Measurements from ENCODE around the gene ARHGEF2.

ARHGEF2 gene

GRCh38 chr1:155978325-155978972 lies at the start of gene ARHGEF2:
Gene ARHGEF2, minus strand, starts transcription at chr1:155978547. Its CDS starts 120 bp downstream, at chr1:155978427.
- Histone ChIP-seq H3K9me3 (ENCODE audit: control insufficient read depth in 1 of 2, low read length in 2 of 2) (no peaks in the 10 kb centered on the region), H3K36me3 (ENCODE audit: control insufficient read depth in 1 of 2, insufficient read depth in 2 of 2, low read length in 2 of 2) (peaks cover 0 to 6% of the 10 kb centered on the region in 2 donors), H3K27ac (ENCODE audit: low read depth, low read length) (peak within 1 kb of the TSS; percentile 88), H3K9ac (ENCODE audit: low read depth in 1 of 2, low read length in 2 of 2) (peak within 1 kb of the TSS; percentile 83 to 91), H3K4me3 (ENCODE audit: low read depth in 1 of 2, low read length in 2 of 2) (peak within 1 kb of the TSS; percentile 89 to 90), H3K27me3 (ENCODE audit: control insufficient read depth in 1 of 2, insufficient read depth in 2 of 2, low read length in 2 of 2) (no peaks in the 10 kb centered on the region), H3K4me1 (ENCODE audit: control insufficient read depth in 1 of 2, insufficient read depth in 2 of 2, low read length in 2 of 2) (peaks cover 70 to 86% of the 10 kb centered on the region in 2 donors)

DNA sequence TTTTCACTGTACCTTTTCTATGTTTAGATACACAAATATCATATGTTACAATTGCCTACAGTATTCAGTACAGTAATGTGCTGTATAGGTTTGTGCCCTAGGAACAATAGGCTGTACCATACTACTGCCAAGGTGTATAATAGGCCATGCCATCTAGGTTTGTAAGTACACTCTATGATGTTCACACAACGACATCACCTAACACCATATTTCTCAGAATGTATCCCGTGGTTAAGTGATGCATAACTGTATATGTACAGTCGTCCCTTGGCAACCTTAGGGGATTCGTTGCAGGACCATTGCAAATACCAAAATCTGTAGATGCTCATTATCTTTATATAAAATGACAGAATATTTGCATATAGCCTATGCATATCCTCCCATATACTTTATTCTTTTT lies 48.2 kb upstream of the ARHGEF2 start:
- Histone ChIP-seq H3K4me1 (ENCODE audit: control insufficient read depth in 1 of 2, insufficient read depth in 2 of 2, low read length in 2 of 2) (peaks cover 4 to 9% of the 10 kb centered on the region in 2 donors), H3K27ac (ENCODE audit: low read depth, low read length) (no peak overlapping the region), H3K27me3 (ENCODE audit: control insufficient read depth in 1 of 2, insufficient read depth in 2 of 2, low read length in 2 of 2) (no peaks in the 10 kb centered on the region), H3K36me3 (ENCODE audit: control insufficient read depth in 1 of 2, insufficient read depth in 2 of 2, low read length in 2 of 2) (no peaks in the 10 kb centered on the region), H3K4me3 (ENCODE audit: low read depth in 1 of 2, low read length in 2 of 2) (no peak overlapping the region), H3K9me3 (ENCODE audit: control insufficient read depth in 1 of 2, low read length in 2 of 2) (no peaks in the 10 kb centered on the region), H3K9ac (ENCODE audit: low read depth in 1 of 2, low read length in 2 of 2) (no peak overlapping the region)

- Histone ChIP-seq H3K9ac (ENCODE audit: low read depth in 1 of 2, low read length in 2 of 2) (no peak overlapping the region), H3K9me3 (ENCODE audit: control insufficient read depth in 1 of 2, low read length in 2 of 2) (no peaks in the 10 kb centered on the region), H3K27ac (ENCODE audit: low read depth, low read length) (no peak overlapping the region), H3K4me1 (ENCODE audit: control insufficient read depth in 1 of 2, insufficient read depth in 2 of 2, low read length in 2 of 2) (peaks cover 4 to 12% of the 10 kb centered on the region in 2 donors), H3K27me3 (ENCODE audit: control insufficient read depth in 1 of 2, insufficient read depth in 2 of 2, low read length in 2 of 2) (no peaks in the 10 kb centered on the region), H3K4me3 (ENCODE audit: low read depth in 1 of 2, low read length in 2 of 2) (peak overlapping the region; percentile 10 to 21), H3K36me3 (ENCODE audit: control insufficient read depth in 1 of 2, insufficient read depth in 2 of 2, low read length in 2 of 2) (no peaks in the 10 kb centered on the region)
Observed at GRCh38 chr1:156025876-156026275, 47.5 kb upstream of the ARHGEF2 start.

- Histone ChIP-seq H3K9me3 (ENCODE audit: control insufficient read depth in 1 of 2, low read length in 2 of 2) (no peaks in the 10 kb centered on the region), H3K4me1 (ENCODE audit: control insufficient read depth in 1 of 2, insufficient read depth in 2 of 2, low read length in 2 of 2) (peaks cover 9 to 19% of the 10 kb centered on the region in 2 donors), H3K4me3 (ENCODE audit: low read depth in 1 of 2, low read length in 2 of 2) (no peak overlapping the region), H3K27ac (ENCODE audit: low read depth, low read length) (no peak overlapping the region), H3K36me3 (ENCODE audit: control insufficient read depth in 1 of 2, insufficient read depth in 2 of 2, low read length in 2 of 2) (no peaks in the 10 kb centered on the region), H3K27me3 (ENCODE audit: control insufficient read depth in 1 of 2, insufficient read depth in 2 of 2, low read length in 2 of 2) (no peaks in the 10 kb centered on the region), H3K9ac (ENCODE audit: low read depth in 1 of 2, low read length in 2 of 2) (no peak overlapping the region)
Observed at GRCh38 chr1:156024801-156025200, 46.5 kb upstream of the ARHGEF2 start.

GRCh38 chr1:156021954-156022353 lies 43.6 kb upstream of the ARHGEF2 start:
- no peaks in the 10 kb centered on the region for H3K27me3 ChIP-seq (ENCODE audit: control insufficient read depth in 1 of 2, insufficient read depth in 2 of 2, low read length in 2 of 2)
- H3K4me1 ChIP-seq (ENCODE audit: control insufficient read depth in 1 of 2, insufficient read depth in 2 of 2, low read length in 2 of 2), result peaks cover 12 to 26% of the 10 kb centered on the region in 2 donors
- H3K9me3 ChIP-seq (ENCODE audit: control insufficient read depth in 1 of 2, low read length in 2 of 2), result no peaks in the 10 kb centered on the region

DNA sequence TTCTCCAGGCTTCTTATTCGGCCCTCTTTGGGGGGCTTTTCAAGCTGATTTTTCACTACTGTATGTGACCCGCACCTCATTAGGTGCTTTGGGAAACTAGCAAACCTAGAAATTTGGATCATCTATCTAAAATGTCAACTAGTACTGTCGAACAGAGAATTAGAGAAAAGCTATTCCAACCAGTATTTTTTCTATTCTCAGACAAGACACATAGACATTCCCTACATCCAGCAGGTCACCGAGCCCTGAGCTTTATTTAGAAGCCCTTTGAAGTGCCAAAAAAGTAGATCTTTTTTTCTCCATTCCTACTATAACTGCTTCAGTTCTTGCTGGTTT lies 42.7 kb upstream of the ARHGEF2 start:
- Histone ChIP-seq H3K9me3 (ENCODE audit: control insufficient read depth in 1 of 2, low read length in 2 of 2) (no peaks in the 10 kb centered on the region), H3K36me3 (ENCODE audit: control insufficient read depth in 1 of 2, insufficient read depth in 2 of 2, low read length in 2 of 2) (peaks cover 6 to 14% of the 10 kb centered on the region in 2 donors), H3K9ac (ENCODE audit: low read depth in 1 of 2, low read length in 2 of 2) (peak overlapping the region; percentile 63 to 76), H3K4me3 (ENCODE audit: low read depth in 1 of 2, low read length in 2 of 2) (peak overlapping the region; percentile 84 to 90), H3K27ac (ENCODE audit: low read depth, low read length) (no peak overlapping the region), H3K27me3 (ENCODE audit: control insufficient read depth in 1 of 2, insufficient read depth in 2 of 2, low read length in 2 of 2) (no peaks in the 10 kb centered on the region), H3K4me1 (ENCODE audit: control insufficient read depth in 1 of 2, insufficient read depth in 2 of 2, low read length in 2 of 2) (peaks cover 11 to 26% of the 10 kb centered on the region in 2 donors)

More at GRCh38 chr1:156021954-156022353, 43.6 kb upstream of the ARHGEF2 start:
- H3K4me3 ChIP-seq (ENCODE audit: low read depth in 1 of 2, low read length in 2 of 2), result no peak overlapping the region
- H3K9ac ChIP-seq (ENCODE audit: low read depth in 1 of 2, low read length in 2 of 2), result no peak overlapping the region
- no peak overlapping the region for H3K27ac ChIP-seq (ENCODE audit: low read depth, low read length)
- H3K36me3 ChIP-seq (ENCODE audit: control insufficient read depth in 1 of 2, insufficient read depth in 2 of 2, low read length in 2 of 2), result peaks cover 4 to 9% of the 10 kb centered on the region in 2 donors

- no peaks in the 10 kb centered on the region for H3K27me3 ChIP-seq (ENCODE audit: control insufficient read depth in 1 of 2, insufficient read depth in 2 of 2, low read length in 2 of 2)
- H3K4me3 ChIP-seq (ENCODE audit: low read depth in 1 of 2, low read length in 2 of 2), result peak within 1 kb of the TSS; percentile 84 to 90
- no peak within 1 kb of the TSS for H3K27ac ChIP-seq (ENCODE audit: low read depth, low read length)
Observed at GRCh38 chr1:156020293-156021092, 42.1 kb upstream of the ARHGEF2 start, which contains the start of gene SSR2. Gene SSR2, minus strand, starts transcription at chr1:156020951. Its CDS starts 784 bp downstream, at chr1:156020167.

DNA sequence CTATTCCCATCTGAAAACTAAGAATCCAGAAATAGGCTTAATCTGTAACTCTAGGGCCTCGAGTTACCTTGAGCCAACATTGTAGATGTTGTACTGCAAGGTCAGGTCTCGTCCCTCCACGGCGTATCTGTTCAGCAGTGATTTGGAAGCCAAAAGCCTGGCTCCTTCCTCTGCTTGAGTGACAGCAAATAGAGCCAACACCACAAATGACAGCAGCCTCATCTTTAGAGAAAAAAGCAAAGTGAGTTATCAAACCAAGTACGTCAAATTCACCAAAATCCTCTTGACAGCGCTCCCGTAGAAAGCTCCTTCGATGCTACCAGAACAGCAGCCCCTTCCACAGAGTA lies 41.6 kb upstream of the ARHGEF2 start:
- Histone ChIP-seq H3K27ac (ENCODE audit: low read depth, low read length) (no peak overlapping the region), H3K4me3 (ENCODE audit: low read depth in 1 of 2, low read length in 2 of 2) (peak overlapping the region; percentile 84 to 90), H3K9me3 (ENCODE audit: control insufficient read depth in 1 of 2, low read length in 2 of 2) (no peaks in the 10 kb centered on the region), H3K4me1 (ENCODE audit: control insufficient read depth in 1 of 2, insufficient read depth in 2 of 2, low read length in 2 of 2) (peaks cover 8 to 17% of the 10 kb centered on the region in 2 donors), H3K27me3 (ENCODE audit: control insufficient read depth in 1 of 2, insufficient read depth in 2 of 2, low read length in 2 of 2) (no peaks in the 10 kb centered on the region), H3K36me3 (ENCODE audit: control insufficient read depth in 1 of 2, insufficient read depth in 2 of 2, low read length in 2 of 2) (peaks cover 7 to 19% of the 10 kb centered on the region in 2 donors), H3K9ac (ENCODE audit: low read depth in 1 of 2, low read length in 2 of 2) (peak overlapping the region; percentile 63 to 76)

More at GRCh38 chr1:156020293-156021092, 42.1 kb upstream of the ARHGEF2 start, which contains the start of gene SSR2:
- Histone ChIP-seq H3K36me3 (ENCODE audit: control insufficient read depth in 1 of 2, insufficient read depth in 2 of 2, low read length in 2 of 2) (peaks cover 6 to 18% of the 10 kb centered on the region in 2 donors), H3K4me1 (ENCODE audit: control insufficient read depth in 1 of 2, insufficient read depth in 2 of 2, low read length in 2 of 2) (peaks cover 8 to 22% of the 10 kb centered on the region in 2 donors), H3K9ac (ENCODE audit: low read depth in 1 of 2, low read length in 2 of 2) (peak within 1 kb of the TSS; percentile 63 to 76), H3K9me3 (ENCODE audit: control insufficient read depth in 1 of 2, low read length in 2 of 2) (no peaks in the 10 kb centered on the region)

DNA sequence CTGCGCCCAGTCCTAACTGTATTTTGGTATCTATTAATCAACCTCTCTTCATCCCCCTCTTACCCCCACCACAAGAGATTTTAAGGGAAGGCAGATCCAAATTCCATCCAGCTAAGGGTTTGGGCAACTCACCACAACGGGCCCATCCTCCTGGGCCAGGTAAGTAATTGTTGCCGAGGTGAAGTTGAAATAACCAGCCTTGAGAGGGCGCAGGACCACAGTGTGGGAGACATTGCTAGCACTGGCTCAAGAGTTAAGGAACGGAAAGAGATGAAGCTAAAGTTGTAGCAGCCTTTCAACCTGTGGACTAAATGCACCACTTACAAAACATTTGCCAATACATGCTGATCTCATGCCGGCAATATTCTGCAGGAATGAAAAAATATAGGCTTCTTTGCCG lies 36.5 kb upstream of the ARHGEF2 start:
- H3K27ac ChIP-seq (ENCODE audit: low read depth, low read length), result no peak overlapping the region
- no peaks in the 10 kb centered on the region for H3K9me3 ChIP-seq (ENCODE audit: control insufficient read depth in 1 of 2, low read length in 2 of 2)
- no peak overlapping the region for H3K9ac ChIP-seq (ENCODE audit: low read depth in 1 of 2, low read length in 2 of 2)
- H3K27me3 ChIP-seq (ENCODE audit: control insufficient read depth in 1 of 2, insufficient read depth in 2 of 2, low read length in 2 of 2), result no peaks in the 10 kb centered on the region
- peaks cover 4 to 12% of the 10 kb centered on the region in 2 donors for H3K4me1 ChIP-seq (ENCODE audit: control insufficient read depth in 1 of 2, insufficient read depth in 2 of 2, low read length in 2 of 2)
- peaks cover 33 to 68% of the 10 kb centered on the region in 2 donors for H3K36me3 ChIP-seq (ENCODE audit: control insufficient read depth in 1 of 2, insufficient read depth in 2 of 2, low read length in 2 of 2)
- H3K4me3 ChIP-seq (ENCODE audit: low read depth in 1 of 2, low read length in 2 of 2), result no peak overlapping the region

Measured in duodenal mucosa (tissue), 2 donors.